RWPE1 (cell line): ENCODE data around the gene RBKS.
"Not testable (repeated sequence)": the region's sequence is repeated elsewhere in the genome, so short reads cannot be mapped to it uniquely, and the experiment has no call there.

Experiments used
- CTCF ChIA-PET: fragments of 350-600 bp; sonication (Branson Sonifier 250); formaldehyde crosslinking; extraction: SDS; loops from one replicate; lab custom pipeline; 2021; lab: Yijun Ruan, JAX
- POLR2A ChIA-PET: fragments of 400-600 bp; formaldehyde crosslinking; extraction: SDS; loops from one replicate; lab custom pipeline; 2020; ENCODE audit warnings: antibody characterized with exemption; ENCODE audit not compliant: low non-redundant PET; lab: Yijun Ruan, JAX
- DNase-seq: peaks from one replicate; pipeline ENCODE4 v3.0.0; 2012; ENCODE audit warnings: low spot score
- H3K27ac ChIP-seq: fragments of 450-650 bp; 2 replicates; pipeline ENCODE4 v1.5.1; 2017
- CTCF ChIP-seq: fragments of 450-650 bp; conservative IDR thresholded peaks from 2 replicates; pipeline ENCODE4 v1.5.1; 2017; ENCODE audit warnings: low read depth, mild to moderate bottlenecking

RBKS gene

GRCh38 chr2:27747827-27748352 lies 142.3 kb downstream of the RBKS start:
- H3K27ac ChIP-seq: no peak overlapping the region
- ChIA-PET POLR2A (no interaction called here), CTCF (no interaction called here)
- no peak for TF ChIP-seq CTCF
- no peak for DNase-seq

GRCh38 chr2:27746325-27746724 lies 143.9 kb downstream of the RBKS start:
- no peak overlapping the region for H3K27ac ChIP-seq
- TF ChIP-seq CTCF: no peak
- POLR2A ChIA-PET: no interaction called here
- DNase-seq: no peak
- CTCF ChIA-PET: no interaction called here

- POLR2A ChIA-PET, H3K27ac ChIP-seq, DNase-seq: not testable (repeated sequence)
- CTCF ChIA-PET: interaction anchor here (0.6 kb wide), 1 partner anchor 144 kb away, joined by 3 read pairs; no protein-coding TSS in a partner anchor
These were observed 144.7 kb downstream of the RBKS start for GRCh38 chr2:27745494-27745893.

- CTCF ChIA-PET: interaction anchor here (1.3 kb wide), 1 partner anchor 20 kb away, joined by 4 read pairs; no protein-coding TSS in a partner anchor
- POLR2A ChIA-PET: no interaction called here
- no peak for TF ChIP-seq CTCF
- DNase-seq: no peak
- H3K27ac ChIP-seq: no peak overlapping the region
These were observed 147.6 kb downstream of the RBKS start for GRCh38 chr2:27742571-27742970.

- no peak for DNase-seq
- no peak for TF ChIP-seq CTCF
- CTCF ChIA-PET: interaction anchor here (0.5 kb wide), 1 partner anchor 598 kb away, joined by 3 read pairs; no protein-coding TSS in a partner anchor
- H3K27ac ChIP-seq: no peak overlapping the region
- POLR2A ChIA-PET: no interaction called here
These were observed 148.5 kb downstream of the RBKS start for GRCh38 chr2:27741673-27742072.

- POLR2A ChIA-PET: no interaction called here
- DNase-seq: no peak
- TF ChIP-seq CTCF: no peak
- CTCF ChIA-PET: no interaction called here
- no peak overlapping the region for H3K27ac ChIP-seq
These were observed 151.2 kb downstream of the RBKS start for GRCh38 chr2:27739058-27739373.

- POLR2A ChIA-PET: no interaction called here
- peak overlapping the region; percentile 16; the same call in 1 of the 2 replicates for H3K27ac ChIP-seq
- CTCF ChIA-PET: no interaction called here
- no peak for DNase-seq
- TF ChIP-seq CTCF: no peak
These were observed 151.7 kb downstream of the RBKS start for GRCh38 chr2:27738349-27739057.
